Renal cortical epithelial cell (primary cell): ENCODE measurements around the gene CSDE1. TPM values are rescaled to one million over a fixed set of nuclear protein-coding genes. Genes with fewer than 3 reads are reported as not detected.
A peak's percentile ranks its signal among the peaks of the same experiment; 100 is the strongest.
"Not testable (repeated sequence)": the region's sequence is repeated elsewhere in the genome, so short reads cannot be mapped to it uniquely, and the experiment has no call there.

Source experiments
- DNase-seq: peaks from one replicate; pipeline ENCODE4 v3.0.0-alpha.2; 2011; ENCODE audit warnings: low read depth
- total RNA-seq: library from RNA; depleted of rRNA; stranded (reverse); fragments of >200 nt; gene quantifications from 2 replicates; pipeline ENCODE4 v1.2.3, GENCODE V29; 2014

CSDE1 gene
- 755 and 829 TPM in 2 replicates for total RNA-seq

DNA sequence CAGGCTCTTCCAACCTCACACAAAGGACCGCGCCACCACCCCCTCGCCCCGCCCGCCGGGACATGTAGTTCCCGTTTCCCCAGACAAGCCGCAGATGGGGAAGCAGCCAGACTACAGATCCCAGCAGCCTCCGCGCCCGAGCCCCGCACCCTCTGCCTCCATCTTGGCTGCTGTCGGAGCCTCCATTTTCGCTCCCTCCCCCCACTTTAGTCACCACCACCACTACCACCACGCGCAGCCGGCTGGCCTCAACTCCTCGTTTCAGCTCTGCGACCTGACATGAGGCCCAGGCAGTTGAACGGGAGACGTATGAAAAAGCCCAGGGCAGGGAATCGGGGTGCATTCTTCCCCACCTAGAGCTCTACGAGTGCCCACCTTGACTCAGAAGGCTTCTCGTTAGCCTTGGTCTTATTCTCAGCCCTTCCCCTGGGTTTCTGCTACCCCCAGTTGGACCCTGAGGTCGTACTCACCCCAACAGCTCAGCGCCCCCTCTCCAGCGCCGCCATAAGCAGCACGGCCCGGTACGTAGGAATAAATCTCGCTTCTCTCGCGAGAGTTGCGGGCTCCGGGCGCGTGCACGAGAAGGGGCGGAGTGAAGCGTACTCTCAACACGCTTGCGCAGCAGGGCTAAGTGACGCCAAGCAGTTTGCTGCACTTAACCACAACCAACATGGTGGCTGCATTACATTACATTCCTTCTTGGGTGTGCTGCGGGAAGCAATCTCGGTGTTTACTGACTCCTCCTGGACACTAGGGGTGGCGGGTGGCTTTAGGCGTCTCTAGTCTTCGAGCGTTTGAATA, at the start of gene CSDE1:
TSS of gene CSDE1 (minus strand) at position 530 of the 801 bp plus-strand sequence. CDS start 18,094 bp downstream, outside the sequence.
- peak; percentile 96 for DNase-seq

DNA sequence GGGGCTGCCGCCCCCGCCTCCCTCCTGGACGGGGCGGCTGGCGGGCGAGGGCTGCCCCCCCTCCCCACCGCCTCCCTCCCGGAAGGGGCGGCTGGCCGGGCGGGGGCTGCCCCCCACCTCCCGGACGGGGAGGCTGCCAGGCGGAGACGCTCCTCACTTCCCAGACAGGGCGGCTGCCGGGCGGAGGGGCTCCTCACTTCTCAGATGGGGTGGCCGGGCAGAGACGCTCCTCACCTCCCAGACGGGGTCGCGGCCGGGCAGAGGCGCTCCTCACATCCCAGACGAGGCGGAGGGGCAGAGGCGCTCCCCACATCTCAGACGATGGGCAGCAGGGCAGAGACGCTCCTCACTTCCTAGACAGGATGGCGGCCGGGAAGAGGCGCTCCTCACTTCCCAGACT, 46.7 kb upstream of the CSDE1 start:
- DNase-seq: not testable (repeated sequence)

DNA sequence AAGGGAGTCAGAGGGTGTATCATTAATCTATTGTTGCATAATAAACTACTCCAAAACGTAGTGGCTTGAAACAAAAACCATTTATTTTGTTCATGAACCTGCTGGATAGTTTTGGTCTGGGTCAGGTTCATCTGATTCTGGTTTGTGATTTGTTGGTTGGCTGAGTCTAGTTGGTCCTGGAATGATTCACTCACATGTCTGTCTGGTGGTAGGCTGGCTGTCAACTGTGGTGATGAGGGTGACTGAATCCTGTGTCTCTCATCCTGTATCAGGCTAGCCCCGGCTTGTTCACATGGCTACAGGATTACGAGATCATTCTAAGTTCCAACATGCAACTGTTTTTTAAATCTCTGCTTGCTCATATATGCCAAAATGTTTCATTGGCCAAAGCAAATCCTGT, 45.2 kb upstream of the CSDE1 start:
- peak; percentile 93 for DNase-seq

DNA sequence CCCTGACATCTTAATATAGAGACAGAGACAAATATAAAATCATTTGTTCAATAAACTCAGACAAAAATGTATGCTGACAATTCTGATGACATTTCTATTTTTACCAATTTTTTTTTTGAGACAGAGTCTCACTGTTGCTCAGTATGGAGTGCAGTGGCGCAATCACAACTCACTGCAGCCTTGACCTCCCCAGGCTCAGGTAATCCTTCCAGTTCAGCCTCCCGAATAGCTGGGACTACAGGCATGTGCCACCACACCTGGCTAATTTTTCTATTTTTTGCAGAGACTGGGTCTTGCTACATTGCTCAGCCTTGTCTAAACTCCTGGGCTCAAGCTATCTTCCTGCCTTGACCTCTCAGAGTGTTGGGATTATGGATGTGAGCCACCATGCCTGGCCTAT, 36.3 kb upstream of the CSDE1 start:
- no peak for DNase-seq

DNA sequence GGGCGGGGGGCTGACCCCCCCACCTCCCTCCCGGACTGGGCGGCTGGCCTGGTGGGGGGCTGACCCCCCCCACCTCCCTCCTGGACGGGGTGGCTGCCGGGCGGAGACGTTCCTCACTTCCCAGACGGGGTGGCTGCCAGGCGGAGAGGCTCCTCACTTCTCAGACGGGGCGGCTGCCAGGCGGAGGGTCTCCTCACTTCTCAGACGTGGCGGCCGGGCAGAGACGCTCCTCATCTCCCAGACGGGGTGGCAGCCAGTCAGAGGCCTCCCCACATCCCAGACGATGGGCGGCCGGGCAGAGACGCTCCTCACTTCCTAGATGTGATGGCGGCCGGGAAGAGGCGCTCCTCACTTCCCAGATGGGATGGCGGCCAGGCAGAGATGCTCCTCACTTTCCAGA, 32.8 kb upstream of the CSDE1 start:
- DNase-seq: not testable (repeated sequence)

DNA sequence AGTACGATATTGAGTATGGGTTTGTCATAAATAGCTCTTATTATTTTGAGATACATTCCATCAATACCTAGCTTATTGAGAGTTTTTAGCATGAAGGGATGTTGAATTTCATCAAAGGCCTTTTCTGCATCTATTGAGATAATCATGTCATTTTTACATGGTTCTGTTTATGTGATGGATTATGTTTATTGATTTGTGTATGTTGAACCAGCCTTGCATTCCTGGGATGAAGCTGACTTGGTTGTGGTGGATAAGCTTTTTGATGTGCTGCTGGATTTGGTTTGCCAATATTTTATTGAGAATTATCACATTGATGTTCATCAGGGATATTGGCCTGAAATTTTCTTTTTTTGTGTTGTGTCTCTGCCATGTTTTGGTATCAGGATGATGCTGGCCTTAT, 28.7 kb upstream of the CSDE1 start:
- DNase-seq: not testable (repeated sequence)

DNA sequence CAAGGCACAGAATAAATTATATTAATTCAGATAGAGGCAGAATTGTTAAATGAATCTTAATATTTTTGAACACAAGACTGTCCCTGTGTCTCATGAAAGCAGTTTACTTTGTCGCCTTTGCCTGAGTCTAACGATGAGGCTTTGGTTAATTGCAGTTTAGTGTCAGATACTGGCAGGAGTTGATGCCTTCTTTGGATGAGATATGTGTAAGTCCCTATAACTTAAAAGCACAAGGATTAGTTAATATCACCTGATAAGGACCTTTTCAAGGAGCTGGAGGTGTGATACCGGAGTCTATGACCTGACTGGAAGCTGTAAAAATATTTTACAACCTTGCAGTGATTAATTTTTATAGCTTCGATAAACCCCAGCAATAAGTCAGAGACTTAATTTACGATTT, 24.7 kb upstream of the CSDE1 start:
- DNase-seq: no peak

DNA sequence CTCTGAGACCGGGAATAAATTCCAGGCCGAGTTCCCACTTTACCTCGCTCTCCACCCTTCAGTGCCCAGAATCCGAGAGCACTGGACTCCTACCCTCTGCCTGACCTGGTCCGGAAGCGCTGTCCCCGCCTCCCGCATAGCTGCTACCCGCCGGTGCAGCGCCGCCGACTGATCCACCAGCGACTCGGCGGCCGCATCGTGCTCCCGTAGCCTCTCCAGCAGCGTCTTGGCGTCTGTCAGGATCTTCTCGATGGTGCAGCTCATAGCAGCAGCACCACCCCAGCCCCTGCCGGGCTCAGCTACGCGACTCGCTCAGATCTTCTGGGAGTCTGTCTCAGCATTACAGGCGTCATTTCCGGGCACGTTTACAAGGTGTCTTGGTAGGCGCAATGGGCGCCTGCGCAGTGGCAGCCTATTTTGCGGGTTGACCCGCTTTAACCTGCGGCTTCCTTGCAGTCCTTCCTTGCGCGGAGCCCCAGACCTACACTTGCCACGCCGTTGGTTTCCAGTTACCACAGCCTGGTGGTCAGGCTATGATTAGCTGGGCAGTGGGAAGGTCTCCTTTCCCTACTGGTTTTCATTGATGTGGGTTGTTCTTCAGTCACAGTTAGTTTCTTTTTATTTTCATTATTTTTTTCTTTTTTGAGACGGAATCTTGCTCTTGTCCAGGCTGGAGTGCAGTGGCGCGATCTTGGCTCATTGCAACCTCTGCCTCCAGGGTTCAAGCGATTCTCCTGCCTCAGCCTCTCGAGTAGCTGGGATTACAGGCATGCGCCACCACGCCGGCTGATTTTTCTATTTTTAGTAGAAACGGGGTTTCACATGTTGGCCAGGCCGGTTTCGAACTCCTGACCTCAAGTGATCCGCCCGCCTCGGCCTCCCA, 22.8 kb upstream of the CSDE1 start, which contains the start of gene SIKE1:
TSS of gene SIKE1 (minus strand) at position 342 of the 883 bp plus-strand sequence. CDS start at position 264, 78 bp downstream.
- peak; percentile 96 for DNase-seq

DNA sequence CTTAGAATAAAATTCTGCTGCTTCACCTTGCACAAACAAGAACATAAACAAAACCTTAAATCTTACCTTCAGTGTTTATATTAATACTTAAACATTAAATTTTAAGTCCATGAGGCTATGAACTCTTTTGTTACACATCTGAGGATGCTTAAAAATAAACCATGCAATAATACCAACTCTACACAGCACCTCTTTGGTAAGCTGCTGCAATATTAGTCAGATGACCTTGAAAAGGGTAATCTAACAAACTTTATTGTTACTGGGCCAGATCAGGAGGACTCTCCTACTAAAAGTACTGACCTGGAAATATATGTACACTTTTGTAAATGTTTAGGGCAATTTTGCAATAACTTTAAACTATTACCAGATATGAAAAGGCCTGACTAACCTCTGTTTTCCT, 21.9 kb upstream of the CSDE1 start:
- no peak for DNase-seq

DNA sequence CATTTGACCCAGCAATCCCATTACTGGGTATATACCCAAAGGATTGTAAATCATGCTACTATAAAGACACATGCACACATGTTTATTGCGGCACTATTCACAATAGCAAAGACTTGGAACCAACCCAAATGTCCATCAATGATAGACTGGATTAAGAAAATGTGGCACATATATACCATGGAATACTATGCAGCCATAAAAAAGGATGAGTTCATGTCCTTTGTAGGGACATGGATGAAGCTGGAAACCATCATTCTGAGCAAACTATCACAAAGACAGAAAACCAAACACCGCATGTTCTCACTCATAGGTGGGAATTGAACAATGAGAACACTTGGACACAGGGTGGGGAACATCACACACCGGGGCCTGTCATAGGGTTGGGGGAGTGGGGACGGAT, 18.9 kb upstream of the CSDE1 start:
- DNase-seq: not testable (repeated sequence)

DNA sequence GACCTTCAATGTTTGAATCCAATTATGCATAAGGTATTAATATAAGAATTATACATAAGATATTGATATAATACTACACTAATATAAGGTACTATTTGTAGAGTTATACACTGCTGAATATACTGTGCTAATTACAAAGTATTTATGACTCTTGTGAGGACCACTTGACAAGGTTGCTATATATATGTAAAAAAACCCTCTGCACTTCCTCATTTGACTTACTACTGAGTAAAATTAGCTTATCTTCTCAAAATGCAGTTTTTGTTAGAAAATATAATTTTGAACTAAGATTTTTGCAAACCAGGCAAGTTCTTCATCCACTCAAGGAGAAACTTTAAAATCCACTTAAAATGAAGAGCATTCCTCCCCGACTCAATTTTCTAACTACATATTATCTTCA, 14.2 kb upstream of the CSDE1 start:
- DNase-seq: no peak

DNA sequence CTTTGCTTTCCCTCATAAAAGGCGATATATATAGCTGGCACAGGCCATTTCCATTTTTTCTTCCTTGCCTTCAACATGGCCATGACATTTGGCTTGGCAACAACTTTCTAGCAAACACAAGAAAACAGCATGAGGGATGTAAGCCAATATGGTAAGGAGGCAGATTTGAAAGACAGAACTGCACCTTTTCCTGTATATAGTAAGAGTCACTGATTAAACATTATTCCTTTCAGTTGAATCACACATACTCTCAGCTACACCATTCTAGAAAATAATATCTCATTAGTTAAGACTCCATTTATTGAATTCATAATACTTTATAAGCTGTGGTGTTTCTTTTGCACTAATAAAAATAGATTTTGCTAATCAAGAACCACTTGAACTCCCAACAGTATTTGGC, 13.2 kb upstream of the CSDE1 start:
- DNase-seq: no peak

DNA sequence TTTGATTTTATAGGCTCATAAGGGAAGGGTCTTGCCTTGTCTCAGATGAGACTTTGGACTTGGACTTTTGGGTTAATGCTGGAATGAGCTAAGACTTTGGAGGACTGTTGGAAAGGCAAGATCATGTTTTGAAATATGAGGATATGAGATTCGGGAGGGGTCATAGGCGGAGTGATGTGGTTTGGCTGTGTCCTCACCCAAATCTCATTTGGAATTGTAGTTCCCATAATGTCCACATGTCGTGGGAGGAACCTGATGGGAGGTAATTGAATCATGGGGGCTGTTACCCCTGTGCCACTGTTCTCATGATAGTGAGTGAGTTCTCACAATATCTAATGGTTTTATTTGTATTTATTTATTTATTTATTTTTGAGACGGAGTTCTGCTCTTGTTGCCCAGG, 6.9 kb upstream of the CSDE1 start:
- DNase-seq: no peak

DNA sequence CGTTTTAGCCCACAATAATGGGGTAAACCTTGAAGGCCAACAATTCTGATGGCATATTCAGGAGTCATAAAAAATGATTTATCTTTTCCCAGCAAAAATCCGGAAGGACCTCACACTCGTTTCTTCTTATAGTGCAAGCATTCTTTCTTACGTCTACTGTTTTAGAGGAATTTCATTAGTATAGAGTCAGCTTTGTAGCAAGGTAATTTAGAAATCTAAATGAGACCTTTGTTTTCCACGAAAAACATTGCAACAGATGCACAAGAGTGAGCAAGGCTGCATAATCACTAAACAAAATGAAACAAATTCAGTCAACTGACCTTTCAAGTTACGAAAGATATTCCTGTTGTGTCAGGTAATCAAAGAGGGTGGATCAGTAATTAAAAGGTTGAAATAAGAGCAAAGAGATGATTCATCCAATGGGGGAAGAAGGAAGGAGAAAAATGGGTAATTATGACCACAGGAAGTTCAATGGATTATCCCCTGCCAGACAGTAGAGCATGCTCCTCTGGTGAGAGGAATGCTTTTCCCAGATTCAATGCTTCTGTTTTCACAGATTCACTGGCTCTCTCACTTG, 560 bp upstream of the CSDE1 start:
- DNase-seq: peak; percentile 74

DNA sequence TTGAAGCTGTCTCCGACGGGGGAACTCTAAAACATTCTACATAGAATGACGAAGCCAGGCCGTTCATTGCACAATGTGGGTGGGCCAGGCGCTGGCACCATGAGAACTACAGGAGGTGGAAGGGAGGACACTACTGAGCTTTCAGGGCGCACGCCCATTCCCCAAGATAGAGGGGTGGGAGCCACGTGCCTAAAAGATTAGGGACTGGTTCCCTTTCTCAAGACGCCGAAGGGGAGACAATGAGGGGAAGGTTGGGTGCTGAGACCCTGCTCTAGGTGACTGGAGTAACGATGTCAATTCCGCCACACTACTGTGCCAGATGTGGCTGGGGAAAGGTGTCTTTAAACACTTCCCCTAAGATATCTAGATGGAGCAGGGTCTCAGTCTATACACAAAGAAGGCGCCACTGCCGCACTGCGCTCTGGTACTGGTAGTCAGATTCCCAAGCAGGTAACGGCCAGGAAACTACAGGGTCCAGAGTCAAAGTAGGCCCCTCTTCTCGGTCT, 782 bp downstream of the CSDE1 start:
- DNase-seq: peak; percentile 33

DNA sequence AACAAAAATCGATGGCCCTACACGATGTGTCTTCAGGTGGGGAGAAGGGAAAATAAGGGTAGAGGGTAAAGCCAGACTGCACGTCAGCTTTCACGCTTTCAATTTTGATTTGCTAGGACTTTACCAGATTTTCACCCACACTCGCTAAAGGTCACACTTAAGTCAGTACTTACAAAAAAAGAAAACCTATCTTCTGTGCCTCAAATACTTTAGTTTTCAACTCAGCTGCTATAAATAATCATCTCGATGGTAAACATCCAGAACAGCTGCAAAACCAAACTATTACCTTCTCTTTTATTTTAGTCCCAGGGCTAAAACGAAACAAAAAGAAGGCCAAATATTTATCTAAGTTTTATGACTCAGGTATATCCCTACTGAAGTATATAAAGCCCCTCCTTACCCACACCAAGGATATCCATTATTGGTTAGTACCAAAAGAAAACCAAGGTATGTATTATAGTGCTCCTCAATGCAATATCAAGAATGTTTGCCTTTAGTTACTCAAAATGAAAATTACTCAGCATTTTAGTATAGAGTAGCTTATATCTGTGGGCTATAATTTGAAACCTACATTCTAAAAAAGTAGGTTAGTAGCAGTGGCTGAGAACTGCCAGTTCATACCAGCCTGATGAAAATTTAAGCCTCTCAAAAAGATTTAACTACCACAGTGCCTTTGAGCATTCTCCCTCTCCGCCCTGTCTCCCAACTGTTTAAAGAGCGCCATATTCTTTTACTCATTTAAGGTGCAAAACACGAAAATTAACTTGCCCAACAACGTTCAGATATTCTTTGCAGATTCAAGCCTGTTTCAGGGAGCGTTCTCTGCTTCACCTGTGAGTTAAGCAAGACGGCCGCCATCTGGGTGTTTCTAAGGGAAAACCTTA, 1.5 kb downstream of the CSDE1 start:
- no peak for DNase-seq

DNA sequence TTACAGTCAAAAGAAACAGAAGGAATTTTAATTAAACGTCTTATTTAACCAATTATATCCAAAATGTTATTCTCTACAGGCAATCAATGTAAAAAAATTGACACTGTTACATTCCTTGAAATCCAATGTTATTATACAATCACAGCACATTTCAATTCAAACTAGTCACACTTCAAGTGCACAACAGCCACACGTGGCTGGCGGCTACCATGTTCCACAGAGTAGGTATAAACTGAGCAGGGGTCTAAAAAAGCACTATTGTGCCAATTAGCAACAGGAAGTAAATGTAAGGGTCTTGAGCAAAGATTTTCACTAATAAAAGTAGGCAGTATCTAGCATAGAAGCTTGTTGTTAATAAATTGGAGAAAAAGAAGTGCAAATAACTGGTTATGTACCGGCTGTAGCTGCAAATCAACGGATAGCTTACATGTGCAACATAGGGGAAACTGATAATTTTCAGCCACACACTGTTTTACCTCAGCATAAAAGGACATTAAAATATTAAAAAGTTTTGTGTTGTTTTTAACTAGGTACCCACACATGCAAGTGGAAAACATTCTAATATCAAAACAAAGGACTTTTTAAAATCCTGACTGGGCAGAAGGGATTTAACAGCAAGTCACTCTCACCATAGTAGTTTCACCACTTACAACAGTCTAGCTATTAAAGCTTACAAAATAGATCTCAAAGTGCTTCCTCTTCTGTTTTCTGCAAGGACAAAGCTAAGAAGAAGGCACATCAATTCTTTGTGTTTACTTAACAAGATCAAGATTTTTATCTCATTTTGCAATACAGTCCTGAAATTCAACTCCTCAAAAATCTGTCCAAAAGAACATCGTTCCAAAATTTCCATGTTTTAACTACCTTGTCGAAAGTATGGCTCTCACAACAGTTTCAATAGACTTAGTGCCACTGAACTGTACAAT, 2.5 kb downstream of the CSDE1 start:
- DNase-seq: no peak

DNA sequence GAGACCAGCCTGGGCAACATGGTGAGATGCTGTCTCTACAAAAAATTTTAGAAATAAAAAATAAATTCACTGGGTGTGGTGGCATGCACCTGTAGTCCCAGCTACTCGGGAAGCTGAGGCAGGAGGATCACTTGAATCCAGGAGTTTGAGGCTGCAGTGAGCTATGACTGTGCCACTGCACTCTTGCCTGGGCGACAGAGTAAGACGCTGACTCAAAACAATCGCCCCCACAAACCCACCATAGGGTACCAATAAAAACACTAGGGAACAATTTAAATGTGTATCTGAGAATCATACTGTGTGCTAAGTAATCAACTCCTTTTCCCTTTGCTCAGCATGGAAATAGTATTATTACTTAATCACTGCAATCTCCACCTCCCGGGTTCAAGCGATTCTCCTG, 4.1 kb downstream of the CSDE1 start:
- DNase-seq: not testable (repeated sequence)

DNA sequence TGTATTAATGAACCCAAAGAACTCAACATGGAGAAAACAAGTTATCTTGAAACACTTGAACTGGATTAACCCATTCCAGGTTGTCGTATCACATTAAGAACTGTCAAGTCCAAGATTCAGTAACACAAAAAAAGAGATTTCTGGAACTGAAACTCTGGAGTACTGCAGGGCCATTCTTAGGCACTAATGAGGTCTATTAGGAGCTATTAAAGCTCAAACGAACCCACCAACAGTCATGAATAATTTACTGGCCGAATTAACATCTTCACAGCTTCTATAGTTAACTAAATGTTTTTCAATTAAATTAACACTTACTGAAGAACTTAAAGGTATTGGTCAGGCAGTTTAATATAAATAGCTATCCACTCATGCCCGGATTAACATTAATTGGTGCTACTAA, 4.6 kb downstream of the CSDE1 start:
- no peak for DNase-seq

DNA sequence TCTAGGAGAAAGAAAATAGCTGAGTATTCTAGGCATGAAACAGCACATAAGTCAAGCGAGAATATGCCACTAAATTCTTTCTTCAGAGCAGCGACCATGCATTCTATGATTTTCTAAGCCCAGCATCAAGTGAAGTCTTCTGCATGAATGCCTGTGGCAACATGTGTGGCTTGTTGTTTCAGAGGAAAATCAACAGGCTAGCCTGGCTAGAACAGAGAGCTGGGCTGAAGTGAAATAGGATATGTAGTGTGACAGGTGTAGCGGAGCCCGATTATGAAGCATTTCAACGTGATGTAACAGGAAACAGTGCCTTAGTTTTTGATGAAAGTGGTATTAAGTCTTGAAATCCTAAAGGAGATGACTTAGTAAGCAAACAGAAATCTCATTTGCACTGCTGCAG, 7.0 kb downstream of the CSDE1 start:
- peak; percentile 21 for DNase-seq
